H1 (cell line): ENCODE measurements around the gene MYL6B. TPM values are rescaled to one million over a fixed set of nuclear protein-coding genes. Genes with fewer than 3 reads are reported as not detected.

ENCODE experiments used
- CTCF ChIA-PET: fragments of 300-600 bp; sonication (Branson Sonifier 250); formaldehyde crosslinking; loops from one replicate; lab custom pipeline; 2021; ENCODE audit not compliant: partially characterized antibody; lab: Charles Lee
- POLR2A ChIA-PET: fragments of 300-600 bp; sonication (Branson Sonifier 250); formaldehyde crosslinking; loops from one replicate; lab custom pipeline; 2021; ENCODE audit warnings: inconsistent platforms; ENCODE audit not compliant: partially characterized antibody; lab: Charles Lee
- DNase-seq, 2 experiments: peaks; one replicate each; pipeline versions ENCODE4 v3.0.0 to v3.0.0-alpha.2; 2010 to 2022; ENCODE audit warnings: low spot score in 2 of 2, low read depth in 1 of 2, mixed read lengths in 1 of 2
- FAIRE-seq: peaks from 2 replicates; lab custom pipeline; 2011; peaks lifted over from hg19 to GRCh38; lab: Jason Lieb, UNC
- H2AFZ ChIP-seq: 2 replicates; pipeline ENCODE4 v1.8.1; 2012; ENCODE audit warnings: low read length, inconsistent platforms
- H2AK5ac ChIP-seq: 2 replicates; pipeline ENCODE4 v1.6.1; 2013; ENCODE audit warnings: low read depth, low read length
- H2BK120ac ChIP-seq: replicated peaks from 2 replicates; pipeline ENCODE3; 2013; ENCODE audit warnings: low read depth, low read length, inconsistent platforms
- H2BK12ac ChIP-seq: 2 replicates; pipeline ENCODE4 v1.6.1; 2013; ENCODE audit warnings: low read depth, low read length
- H2BK15ac ChIP-seq: 2 replicates; pipeline ENCODE4 v1.6.1; 2013; ENCODE audit warnings: low read length
- H2BK20ac ChIP-seq: 2 replicates; pipeline ENCODE4 v1.6.1; 2013; ENCODE audit warnings: low read length
- H2BK5ac ChIP-seq: 2 replicates; pipeline ENCODE4 v1.6.1; 2013; ENCODE audit warnings: low read depth, low read length
- H3K14ac ChIP-seq: 2 replicates; pipeline ENCODE4 v1.6.1; 2013; ENCODE audit warnings: inconsistent platforms; ENCODE audit not compliant: insufficient read length
- H3K18ac ChIP-seq: 2 replicates; pipeline ENCODE4 v1.6.1; 2013; ENCODE audit warnings: low read length; ENCODE audit errors: extremely low read depth
- H3K23ac ChIP-seq: 2 replicates; pipeline ENCODE4 v1.6.1; 2013; ENCODE audit warnings: inconsistent platforms; ENCODE audit not compliant: insufficient read length
- H3K23me2 ChIP-seq: 2 replicates; pipeline ENCODE4 v1.6.1; 2013; ENCODE audit warnings: low read depth, low read length
- H3K27ac ChIP-seq: 2 replicates; pipeline ENCODE4 v1.6.1; 2011; ENCODE audit warnings: low read depth, low read length, inconsistent platforms
- H3K27me3 ChIP-seq, 4 experiments: replicated peaks in 1 of 4; 1 replicate in 1 of 4; 2 replicates in 3 of 4; pipeline versions ENCODE4 v1.6.1 to v1.8.1; 2011 to 2013; ENCODE audit warnings: low read length in 3 of 4, mild to moderate bottlenecking in 3 of 4, inconsistent platforms in 2 of 4, mixed read lengths in 2 of 4, moderate library complexity in 1 of 4; ENCODE audit not compliant: control insufficient read depth in 3 of 4, insufficient read depth in 3 of 4; ENCODE audit errors: extremely low read depth in 1 of 4
- H3K36me3 ChIP-seq, 4 experiments: 2 replicates each; pipeline versions ENCODE4 v1.6.1 to v1.8.1; 2011 to 2013; ENCODE audit warnings: mild to moderate bottlenecking in 4 of 4, low read length in 3 of 4, moderate library complexity in 2 of 4, control low read depth in 1 of 4, inconsistent platforms in 1 of 4; ENCODE audit not compliant: insufficient read depth in 4 of 4, control insufficient read depth in 2 of 4
- H3K4ac ChIP-seq: replicated peaks from 2 replicates; pipeline ENCODE3; 2013; ENCODE audit warnings: low read length, low read depth, mixed read lengths, inconsistent platforms; ENCODE audit not compliant: insufficient read length
- H3K4me1 ChIP-seq, 4 experiments: replicated peaks in 1 of 4; 1 replicate in 1 of 4; 2 replicates in 3 of 4; pipeline versions ENCODE4 v1.6.1 to v1.8.1; 2011 to 2013; ENCODE audit warnings: low read length in 3 of 4, inconsistent platforms in 2 of 4, mixed read lengths in 1 of 4; ENCODE audit not compliant: insufficient read depth in 4 of 4, control insufficient read depth in 3 of 4
- H3K4me2 ChIP-seq, 2 experiments: 2 replicates each; pipeline versions ENCODE4 v1.6.1 to v1.8.1; 2011 to 2013; ENCODE audit warnings: low read depth in 2 of 2, low read length in 2 of 2, control low read depth in 1 of 2, inconsistent platforms in 1 of 2, mild to moderate bottlenecking in 1 of 2; ENCODE audit not compliant: insufficient read depth in 1 of 2
- H3K4me3 ChIP-seq, 4 experiments: fragments of 200-600, 300-600 bp in 1 of 4; sonication (generic), shearing (Covaris generic), sonication (Bioruptor Twin) in 1 of 4; 2 replicates each; pipeline versions ENCODE4 v1.5.1 to v1.8.1; 2011 to 2016; ENCODE audit warnings: low read length in 4 of 4, low read depth in 3 of 4, control low read depth in 2 of 4, inconsistent platforms in 2 of 4, mild to moderate bottlenecking in 2 of 4, mixed read lengths in 1 of 4, moderate library complexity in 1 of 4; ENCODE audit not compliant: insufficient read depth in 2 of 4; ENCODE audit errors: extremely low read depth in 1 of 4
- H3K56ac ChIP-seq: replicated peaks from 2 replicates; pipeline ENCODE3; 2013; ENCODE audit warnings: low read depth, mild to moderate bottlenecking, mixed read lengths, low read length, inconsistent platforms; ENCODE audit not compliant: insufficient read length
- H3K79me1 ChIP-seq: 2 replicates; pipeline ENCODE4 v1.6.1; 2013; ENCODE audit warnings: low read depth, low read length, control low read depth
- H3K79me2 ChIP-seq, 2 experiments: 2 replicates each; pipeline versions ENCODE4 v1.6.1 to v1.8.1; 2012 to 2013; ENCODE audit warnings: low read length in 2 of 2, mild to moderate bottlenecking in 2 of 2, inconsistent platforms in 1 of 2; ENCODE audit not compliant: insufficient read depth in 2 of 2, control insufficient read depth in 1 of 2
- H3K9ac ChIP-seq, 4 experiments: replicated peaks in 1 of 4; 1 replicate in 1 of 4; 2 replicates in 3 of 4; pipeline versions ENCODE4 v1.6.1 to v1.8.1; 2011 to 2013; ENCODE audit warnings: low read depth in 3 of 4, low read length in 3 of 4, control low read depth in 2 of 4, mild to moderate bottlenecking in 2 of 4, moderate library complexity in 2 of 4, inconsistent platforms in 1 of 4; ENCODE audit errors: extremely low read depth in 1 of 4
- H3K9me3 ChIP-seq, 2 experiments: 2 replicates each; pipeline versions ENCODE4 v1.6.1 to v1.8.1; 2012 to 2013; ENCODE audit warnings: mild to moderate bottlenecking in 2 of 2, moderate library complexity in 2 of 2, control low read depth in 1 of 2, inconsistent platforms in 1 of 2, low read depth in 1 of 2, low read length in 1 of 2, mixed read lengths in 1 of 2; ENCODE audit not compliant: insufficient read depth in 2 of 2
- H4K20me1 ChIP-seq, 2 experiments: replicated peaks in 1 of 2; 2 replicates each; pipeline versions ENCODE3 to v1.8.1; 2011 to 2013; ENCODE audit warnings: inconsistent platforms in 2 of 2, low read length in 2 of 2, mild to moderate bottlenecking in 1 of 2; ENCODE audit not compliant: insufficient read depth in 2 of 2, control insufficient read depth in 1 of 2
- H4K5ac ChIP-seq: 2 replicates; pipeline ENCODE4 v1.6.1; 2013; ENCODE audit warnings: low read length, low read depth, mixed read lengths, inconsistent platforms; ENCODE audit not compliant: insufficient read length
- H4K8ac ChIP-seq: 2 replicates; pipeline ENCODE4 v1.8.0; 2013; ENCODE audit warnings: mild to moderate bottlenecking, moderate library complexity, low read length, inconsistent platforms; ENCODE audit not compliant: insufficient read depth; ENCODE audit errors: extremely low read depth
- H4K91ac ChIP-seq: replicated peaks from 2 replicates; pipeline ENCODE3; 2013; ENCODE audit warnings: low read length, mixed read lengths, inconsistent platforms; ENCODE audit not compliant: insufficient read length
- NANOG ChIP-seq: IDR thresholded peaks from 2 replicates; pipeline ENCODE4 v1.6.1; 2011; ENCODE audit warnings: low read length, low read depth, mild to moderate bottlenecking, inconsistent platforms; ENCODE audit not compliant: insufficient read depth, poor library complexity, severe bottlenecking
- POLR2A ChIP-seq, 2 experiments: IDR thresholded peaks; 1 replicate in 1 of 2; 2 replicates in 1 of 2; pipeline ENCODE4 v1.6.1; 2011; ENCODE audit warnings: low read depth in 2 of 2, low read length in 2 of 2, mild to moderate bottlenecking in 2 of 2; ENCODE audit errors: control extremely low read depth in 1 of 2
- POU5F1 ChIP-seq: IDR thresholded peaks from 2 replicates; pipeline ENCODE4 v1.6.1; 2011; ENCODE audit warnings: low read depth, mild to moderate bottlenecking, low read length, moderate library complexity
- TBP ChIP-seq: IDR thresholded peaks from 2 replicates; pipeline ENCODE4 v1.6.1; 2011; ENCODE audit warnings: low read depth, low read length, improper control_type of control experiment
- WGBS, 2 experiments: shearing (Covaris generic) in 1 of 2; methylation state at CpG; one replicate each; pipeline versions ENCODE4 v1.1.6 to v1.1.7; 2013 to 2015; ENCODE audit warnings: low lambda C conversion rate in 2 of 2, mixed read lengths in 2 of 2, inconsistent platforms in 1 of 2, low coverage in 1 of 2, missing lambda C conversion rate in 1 of 2; ENCODE audit not compliant: insufficient replicate concordance in 2 of 2, insufficient coverage in 1 of 2, insufficient read length in 1 of 2; ENCODE audit errors: extremely low coverage in 1 of 2, missing lambda C conversion rate in 1 of 2; 5-methylcytosine and 5-hydroxymethylcytosine counted together
- polyA plus RNA-seq, 7 experiments: library from polyadenylated mRNA; depleted of rRNA in 3 of 7; stranded (reverse) in 5 of 7; unstranded in 2 of 7; fragments of >200 nt in 5 of 7; fragments of 200-250 nt in 2 of 7; gene quantifications; 1 replicate in 5 of 7; 2 replicates in 1 of 7; 4 replicates in 1 of 7; pipeline versions ENCODE4 v1.2.1 to v1.2.3, GENCODE V29; 2011 to 2013; ENCODE audit warnings: missing spikeins in 2 of 7, mixed read lengths in 2 of 7
- total RNA-seq: library from RNA; stranded (reverse); fragmentation: NEBNext Ultra II Directional; extraction: Animal tissue kit (Norgen Biotek cat#: 25700); gene quantifications from 2 replicates; pipeline ENCODE4 v1.2.1, GENCODE V29; 2021

Gene MYL6B
- total and polyA plus RNA-seq, 2 of the 8 experiments (the other 6 are each of a cell fraction or from before 2014, with no cell fraction given) = 163 to 202 TPM

DNA sequence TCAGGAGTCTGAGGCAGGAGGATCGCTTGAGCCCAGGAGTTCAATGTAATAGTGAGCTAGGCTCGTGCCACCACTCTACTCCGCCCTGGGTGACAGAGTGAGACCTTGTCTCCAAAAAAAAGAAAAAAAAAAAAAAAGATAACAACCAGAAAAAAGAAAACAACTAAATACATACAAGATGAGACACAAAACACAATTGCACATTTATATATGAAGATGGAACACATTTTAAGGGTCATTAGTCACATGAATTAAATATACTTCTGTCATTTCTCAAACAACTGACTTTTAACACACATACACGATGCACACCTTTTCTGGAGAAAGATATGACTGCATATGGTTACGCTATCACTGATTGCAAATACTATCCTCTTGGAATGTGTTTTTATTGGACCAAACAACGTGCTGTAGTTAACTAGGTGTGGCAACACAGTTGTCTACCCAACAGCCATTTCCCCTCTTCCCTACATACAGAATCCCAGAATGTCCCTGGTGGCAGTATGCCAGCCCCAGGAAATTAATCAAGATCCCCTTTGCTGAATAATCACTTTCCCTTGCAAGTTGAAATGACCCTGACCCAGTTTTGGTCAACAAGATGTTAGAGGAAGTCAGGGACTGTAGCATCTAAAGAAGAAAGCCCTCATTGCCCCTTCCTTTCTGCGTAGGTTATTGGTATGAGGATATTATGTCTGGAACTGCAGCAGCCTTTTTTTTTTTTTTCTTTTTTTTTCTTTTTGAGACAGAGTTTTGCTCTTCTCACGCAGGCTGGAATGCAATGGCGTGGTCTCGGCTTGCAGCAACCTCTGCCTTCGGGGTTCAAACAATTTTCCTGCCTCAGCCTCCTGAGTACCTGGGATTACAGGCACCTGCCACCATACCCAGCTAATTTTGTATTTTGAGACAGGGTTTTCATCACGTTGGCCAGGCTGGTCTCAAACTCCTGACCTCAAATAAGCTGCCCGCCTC is 5.6 kb upstream of the MYL6B start:
- no peak overlapping the region for H4K91ac ChIP-seq
- no peak overlapping the region for H2BK12ac ChIP-seq
- no peak overlapping the region for H4K8ac ChIP-seq
- H3K79me1 ChIP-seq = no peaks in the 10 kb centered on the region
- no peaks in the 10 kb centered on the region for H3K9me3 ChIP-seq
- H3K36me3 ChIP-seq = peaks cover 18 to 30% (median 28%) of the 10 kb centered on the region in 4 experiments; a peak in 7 of 8 replicates
- no peak overlapping the region for H4K5ac ChIP-seq
- H3K27me3 ChIP-seq = no peaks in the 10 kb centered on the region; a peak in 1 of 7 replicates
- no peak overlapping the region for H3K56ac ChIP-seq
- H3K23ac ChIP-seq = no peak overlapping the region
- ChIA-PET CTCF (interaction anchor here (0.7 to 2.7 kb wide), 2 partner anchors 9 to 13 kb away, joined by 3 to 8 read pairs; no protein-coding TSS in a partner anchor), POLR2A (interaction anchor here (1.3 to 5.9 kb wide), 4 partner anchors 8 to 120 kb away, joined by 3 to 43 read pairs (median 12); partner anchors contain the start of genes COQ10A, RPL41 and ZC3H10)
- DNase-seq = no peak
- no peak overlapping the region for H3K18ac ChIP-seq
- H2BK20ac ChIP-seq = no peak overlapping the region
- no peak overlapping the region for H2BK15ac ChIP-seq
- no peak overlapping the region for H3K9ac ChIP-seq
- H3K4ac ChIP-seq = no peak overlapping the region
- H3K27ac ChIP-seq = no peak overlapping the region
- no peak overlapping the region for H3K14ac ChIP-seq
- H2BK120ac ChIP-seq = no peak overlapping the region
- no peak overlapping the region for H2AK5ac ChIP-seq
- WGBS, 2 experiments = 89% methylated on average over 13 of the region's 13 CpGs; no CpG with 5 or more reads in 1 of the 2 experiments
- TF ChIP-seq NANOG (no peak), POU5F1 (no peak), POLR2A (IDR thresholded peaks at IDR 0.05; ENCODE audit: control extremely low read depth in 1 of 2, low read depth in 2 of 2, low read length in 2 of 2) (peak in 1 of 2 experiments; percentile 26; a peak in 1 of 3 replicates), TBP (no peak)
- H3K23me2 ChIP-seq = peaks cover 4% of the 10 kb centered on the region
- no peaks in the 10 kb centered on the region for H3K79me2 ChIP-seq
- H3K4me2 ChIP-seq = no peak overlapping the region
- no peak overlapping the region for H2BK5ac ChIP-seq
- no peak for FAIRE-seq
- H3K4me1 ChIP-seq = peaks cover 0 to 2% (median 0%) of the 10 kb centered on the region in 4 experiments; a peak in 2 of 7 replicates
- H4K20me1 ChIP-seq = no peaks in the 10 kb centered on the region
- H3K4me3 ChIP-seq = no peak overlapping the region
- no peak overlapping the region for H2AFZ ChIP-seq
